Neural cell (in vitro differentiated cells): ENCODE measurements around the gene PIK3AP1. TPM values are rescaled to one million over a fixed set of nuclear protein-coding genes. Genes with fewer than 3 reads are reported as not detected.

Experiments used
- H2AFZ ChIP-seq: fragments of 200-600, 300-800 bp; sonication (generic), shearing (Covaris generic); 2 replicates; pipeline ENCODE4 v1.6.0; 2014; ENCODE audit warnings: low read depth, mild to moderate bottlenecking, antibody characterized with exemption, low read length, moderate library complexity
- H3F3A ChIP-seq: fragments of 200-600 bp; shearing (Covaris generic); 2 replicates; pipeline ENCODE4 v1.6.1; 2016; ENCODE audit warnings: mild to moderate bottlenecking, moderate library complexity, mixed read lengths, antibody characterized with exemption, low read length; ENCODE audit not compliant: insufficient read depth, poor library complexity, severe bottlenecking
- H3K27ac ChIP-seq: fragments of 200-600, 300-800 bp; sonication (generic), shearing (Covaris generic); 2 replicates; pipeline ENCODE4 v1.5.1; 2014; ENCODE audit warnings: mild to moderate bottlenecking, low read length, moderate library complexity
- H3K27me3 ChIP-seq: fragments of 300-800, 200-600 bp; sonication (generic), shearing (Covaris generic); 2 replicates; pipeline ENCODE4 v1.6.0; 2014; ENCODE audit warnings: mild to moderate bottlenecking, low read depth, low read length, moderate library complexity; ENCODE audit not compliant: insufficient read depth
- H3K36me3 ChIP-seq: fragments of 300-800, 200-600 bp; sonication (generic), shearing (Covaris generic); 2 replicates; pipeline ENCODE4 v1.5.1; 2014; ENCODE audit warnings: mild to moderate bottlenecking, antibody characterized with exemption, low read length, moderate library complexity; ENCODE audit not compliant: insufficient read depth
- H3K4me2 ChIP-seq: fragments of 300-800, 200-600 bp; sonication (generic), shearing (Covaris generic); 2 replicates; pipeline ENCODE4 v1.6.0; 2014; ENCODE audit warnings: mild to moderate bottlenecking, low read length
- H3K4me3 ChIP-seq: fragments of 300-800, 200-600 bp; sonication (generic), shearing (Covaris generic); 2 replicates; pipeline ENCODE4 v1.5.1; 2014; ENCODE audit warnings: mild to moderate bottlenecking, low read length, moderate library complexity
- H3K79me2 ChIP-seq: fragments of 200-600 bp; shearing (Covaris generic); replicated peaks from 2 replicates; pipeline ENCODE4 v1.6.0; 2014; ENCODE audit warnings: mild to moderate bottlenecking, low read length, moderate library complexity; ENCODE audit not compliant: insufficient read depth
- H3K9ac ChIP-seq: fragments of 300-800, 200-600 bp; sonication (generic), shearing (Covaris generic); 2 replicates; pipeline ENCODE4 v1.6.1; 2016; ENCODE audit warnings: mild to moderate bottlenecking, low read length, mixed read lengths
- H3K9me2 ChIP-seq: fragments of 200-600 bp; shearing (Covaris generic); 2 replicates; pipeline ENCODE4 v1.6.1; 2016; ENCODE audit warnings: mild to moderate bottlenecking, low read length, mixed read lengths; ENCODE audit not compliant: insufficient read depth
- H3K9me3 ChIP-seq: fragments of 200-600, 300-800 bp; sonication (generic), shearing (Covaris generic); 2 replicates; pipeline ENCODE4 v1.6.1; 2016; ENCODE audit warnings: mild to moderate bottlenecking, mixed run types, low read length, moderate library complexity, mixed read lengths
- H4K20me1 ChIP-seq: fragments of 200-600 bp; shearing (Covaris generic); 2 replicates; pipeline ENCODE4 v1.6.1; 2016; ENCODE audit warnings: mild to moderate bottlenecking, mixed run types; ENCODE audit not compliant: insufficient read depth
- EP300 ChIP-seq: fragments of 450-650 bp; conservative IDR thresholded peaks from 2 replicates; pipeline ENCODE4 v1.6.1; 2014; ENCODE audit warnings: antibody characterized with exemption, mild to moderate bottlenecking, moderate library complexity; ENCODE audit not compliant: poor library complexity, severe bottlenecking
- EZH2 ChIP-seq: fragments of 200-600, 300-800 bp; shearing (Covaris generic), sonication (generic); IDR thresholded peaks from 2 replicates; pipeline ENCODE4 v1.6.1; 2014; ENCODE audit warnings: antibody characterized with exemption, low read length, borderline replicate concordance, mild to moderate bottlenecking; ENCODE audit not compliant: insufficient read depth, poor library complexity, severe bottlenecking
- MXI1 ChIP-seq: fragments of 450-650 bp; conservative IDR thresholded peaks from 2 replicates; pipeline ENCODE4 v1.6.1; 2014; ENCODE audit warnings: antibody characterized with exemption, mild to moderate bottlenecking; ENCODE audit not compliant: poor library complexity, severe bottlenecking
- POLR2AphosphoS5 ChIP-seq: IDR thresholded peaks from 2 replicates; pipeline ENCODE4 v1.6.1; 2012
- RAD21 ChIP-seq: fragments of 450-650 bp; conservative IDR thresholded peaks from 2 replicates; pipeline ENCODE4 v1.6.1; 2014; ENCODE audit warnings: antibody characterized with exemption, mild to moderate bottlenecking, moderate library complexity
- REST ChIP-seq: IDR thresholded peaks from 2 replicates; pipeline ENCODE4 v1.6.1; 2012; ENCODE audit warnings: borderline replicate concordance
- SMC3 ChIP-seq: fragments of 450-650 bp; conservative IDR thresholded peaks from 2 replicates; pipeline ENCODE4 v1.6.1; 2014; ENCODE audit warnings: antibody characterized with exemption, mild to moderate bottlenecking, moderate library complexity; ENCODE audit not compliant: poor library complexity
- TAF1 ChIP-seq: IDR thresholded peaks from 2 replicates; pipeline ENCODE4 v1.6.1; 2012; ENCODE audit warnings: low read depth
- polyA plus RNA-seq: library from polyadenylated mRNA; depleted of rRNA; stranded (reverse); fragments of >200 nt; gene quantifications from 2 replicates; pipeline ENCODE4 v1.2.3, GENCODE V29; 2014
- TF ChIP-seq, protein P1 (sequence below): fragments of 450-650 bp; IDR thresholded peaks from 2 replicates; pipeline ENCODE4 v1.5.1; 2014; ENCODE audit warnings: antibody characterized with exemption, mild to moderate bottlenecking, moderate library complexity; ENCODE audit not compliant: poor library complexity, severe bottlenecking

Gene PIK3AP1
- polyA plus RNA-seq, 1 donor from 2014 or later, result 0.05 TPM

GRCh38 chr10:96656839-96657238, 63.5 kb downstream of the PIK3AP1 start:
- H3K4me3 ChIP-seq, result no peak overlapping the region
- no peaks in the 10 kb centered on the region for H3K36me3 ChIP-seq
- no peaks in the 10 kb centered on the region for H4K20me1 ChIP-seq
- H3K9ac ChIP-seq, result no peak overlapping the region
- H2AFZ ChIP-seq, result no peak overlapping the region
- H3K9me2 ChIP-seq, result no peaks in the 10 kb centered on the region
- no peaks in the 10 kb centered on the region for H3K9me3 ChIP-seq
- H3K79me2 ChIP-seq, result no peaks in the 10 kb centered on the region
- no peak overlapping the region for H3K27ac ChIP-seq
- no peak for TF ChIP-seq EP300
- TF ChIP-seq SMC3, result no peak
- TF ChIP-seq REST, result no peak
- no peak for TF ChIP-seq TAF1
- TF ChIP-seq, protein P1, sequence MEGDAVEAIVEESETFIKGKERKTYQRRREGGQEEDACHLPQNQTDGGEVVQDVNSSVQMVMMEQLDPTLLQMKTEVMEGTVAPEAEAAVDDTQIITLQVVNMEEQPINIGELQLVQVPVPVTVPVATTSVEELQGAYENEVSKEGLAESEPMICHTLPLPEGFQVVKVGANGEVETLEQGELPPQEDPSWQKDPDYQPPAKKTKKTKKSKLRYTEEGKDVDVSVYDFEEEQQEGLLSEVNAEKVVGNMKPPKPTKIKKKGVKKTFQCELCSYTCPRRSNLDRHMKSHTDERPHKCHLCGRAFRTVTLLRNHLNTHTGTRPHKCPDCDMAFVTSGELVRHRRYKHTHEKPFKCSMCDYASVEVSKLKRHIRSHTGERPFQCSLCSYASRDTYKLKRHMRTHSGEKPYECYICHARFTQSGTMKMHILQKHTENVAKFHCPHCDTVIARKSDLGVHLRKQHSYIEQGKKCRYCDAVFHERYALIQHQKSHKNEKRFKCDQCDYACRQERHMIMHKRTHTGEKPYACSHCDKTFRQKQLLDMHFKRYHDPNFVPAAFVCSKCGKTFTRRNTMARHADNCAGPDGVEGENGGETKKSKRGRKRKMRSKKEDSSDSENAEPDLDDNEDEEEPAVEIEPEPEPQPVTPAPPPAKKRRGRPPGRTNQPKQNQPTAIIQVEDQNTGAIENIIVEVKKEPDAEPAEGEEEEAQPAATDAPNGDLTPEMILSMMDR, result no peak
- no peak for TF ChIP-seq RAD21
- no peak for TF ChIP-seq POLR2AphosphoS5
- no peak for TF ChIP-seq MXI1
- no peak for TF ChIP-seq EZH2
- H3K27me3 ChIP-seq, result no peaks in the 10 kb centered on the region
- H3K4me2 ChIP-seq, result no peak overlapping the region
- H3F3A ChIP-seq, result no peaks in the 10 kb centered on the region

- H3K4me2 ChIP-seq, result no peak overlapping the region
- H4K20me1 ChIP-seq, result no peaks in the 10 kb centered on the region
- H3K36me3 ChIP-seq, result no peaks in the 10 kb centered on the region
- no peaks in the 10 kb centered on the region for H3F3A ChIP-seq
- H3K27me3 ChIP-seq, result no peaks in the 10 kb centered on the region
- H3K79me2 ChIP-seq, result no peaks in the 10 kb centered on the region
- no peak overlapping the region for H3K27ac ChIP-seq
- no peak overlapping the region for H2AFZ ChIP-seq
- no peak for TF ChIP-seq POLR2AphosphoS5
- H3K9me3 ChIP-seq, result no peaks in the 10 kb centered on the region
- H3K9me2 ChIP-seq, result no peaks in the 10 kb centered on the region
- H3K9ac ChIP-seq, result no peak overlapping the region
- H3K4me3 ChIP-seq, result no peak overlapping the region
Observed at GRCh38 chr10:96656198-96656577, 64.1 kb downstream of the PIK3AP1 start.
